HG02840 (cell line): ENCODE data around the gene ITK.
"Not testable (repeated sequence)": the region's sequence is repeated elsewhere in the genome, so short reads cannot be mapped to it uniquely, and the experiment has no call there.

ENCODE experiments used
- ATAC-seq: cut with Tn5 transposase; IDR thresholded peaks from one replicate; pipeline ENCODE4 v1.9.1; 2021; ENCODE audit warnings: mild to moderate bottlenecking, moderate library complexity, moderate number of reproducible peaks; ENCODE audit not compliant: unreplicated experiment, low FRiP score

Gene ITK

GRCh38 chr5:157201857-157202256 lies 21.2 kb downstream of the ITK start:
- ATAC-seq = no peak

- no peak for ATAC-seq
Measured at GRCh38 chr5:157203417-157203816, 22.8 kb downstream of the ITK start.

GRCh38 chr5:157204765-157205164 lies 24.1 kb downstream of the ITK start:
- no peak for ATAC-seq

DNA sequence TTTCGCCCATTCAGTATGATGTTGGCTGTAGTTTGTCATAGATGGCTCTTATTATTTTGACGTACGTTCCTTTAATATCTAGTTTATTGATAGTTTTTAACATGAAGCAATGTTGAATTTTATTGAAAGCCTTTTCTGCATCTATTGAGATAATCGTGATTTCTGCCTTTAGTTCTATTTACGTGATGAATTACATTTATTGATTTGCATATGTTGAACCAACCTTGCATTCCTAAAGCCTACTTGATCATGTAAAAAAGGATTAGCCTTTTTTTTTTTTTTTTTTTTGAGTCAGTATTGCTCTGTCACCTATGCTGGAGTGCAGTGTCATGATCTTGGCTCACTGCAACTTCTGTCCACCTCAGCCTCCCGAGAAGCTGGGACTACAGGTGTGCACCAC lies 25.1 kb downstream of the ITK start:
- ATAC-seq = no peak

- ATAC-seq = not testable (repeated sequence)
Measured at GRCh38 chr5:157210652-157211051, 30.0 kb downstream of the ITK start.

- no peak for ATAC-seq
Measured at GRCh38 chr5:157212307-157212706, 31.7 kb downstream of the ITK start.

GRCh38 chr5:157213527-157214243 lies 33.0 kb downstream of the ITK start:
- no peak for ATAC-seq

- no peak for ATAC-seq
Measured at GRCh38 chr5:157214415-157214814, 33.8 kb downstream of the ITK start.

DNA sequence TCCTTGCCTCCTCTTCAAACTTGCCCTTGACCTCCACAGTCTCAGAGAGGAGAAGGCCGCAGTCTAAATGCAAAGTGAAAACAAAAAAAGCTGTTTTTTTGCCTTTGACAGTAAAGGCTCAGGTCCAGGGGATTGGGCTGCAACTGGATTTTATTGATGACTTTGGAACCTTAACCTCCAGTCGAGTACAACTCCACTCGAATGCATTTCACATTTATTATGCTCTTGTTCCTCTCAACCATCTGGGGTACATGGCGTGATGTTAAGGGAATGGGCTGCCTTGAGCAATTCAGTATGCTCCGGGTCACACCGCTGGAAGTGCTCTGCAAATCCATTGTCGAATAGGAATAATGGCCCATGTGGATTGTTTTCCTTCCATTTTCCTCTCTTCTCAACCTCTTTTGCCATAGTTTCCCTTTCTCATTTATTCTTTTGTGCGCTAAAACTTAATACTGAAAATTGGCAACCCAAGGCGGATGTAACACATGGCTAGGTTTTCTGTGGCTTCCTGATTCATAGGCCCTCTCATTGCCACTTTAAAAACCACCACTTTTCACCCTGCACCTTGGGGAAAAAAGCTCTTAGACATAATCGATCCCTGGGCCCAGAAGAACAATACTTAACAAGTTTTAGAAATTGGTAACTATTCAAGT lies 34.3 kb downstream of the ITK start:
- ATAC-seq = no peak

GRCh38 chr5:157215514-157216167 lies 35.0 kb downstream of the ITK start:
- ATAC-seq = no peak

DNA sequence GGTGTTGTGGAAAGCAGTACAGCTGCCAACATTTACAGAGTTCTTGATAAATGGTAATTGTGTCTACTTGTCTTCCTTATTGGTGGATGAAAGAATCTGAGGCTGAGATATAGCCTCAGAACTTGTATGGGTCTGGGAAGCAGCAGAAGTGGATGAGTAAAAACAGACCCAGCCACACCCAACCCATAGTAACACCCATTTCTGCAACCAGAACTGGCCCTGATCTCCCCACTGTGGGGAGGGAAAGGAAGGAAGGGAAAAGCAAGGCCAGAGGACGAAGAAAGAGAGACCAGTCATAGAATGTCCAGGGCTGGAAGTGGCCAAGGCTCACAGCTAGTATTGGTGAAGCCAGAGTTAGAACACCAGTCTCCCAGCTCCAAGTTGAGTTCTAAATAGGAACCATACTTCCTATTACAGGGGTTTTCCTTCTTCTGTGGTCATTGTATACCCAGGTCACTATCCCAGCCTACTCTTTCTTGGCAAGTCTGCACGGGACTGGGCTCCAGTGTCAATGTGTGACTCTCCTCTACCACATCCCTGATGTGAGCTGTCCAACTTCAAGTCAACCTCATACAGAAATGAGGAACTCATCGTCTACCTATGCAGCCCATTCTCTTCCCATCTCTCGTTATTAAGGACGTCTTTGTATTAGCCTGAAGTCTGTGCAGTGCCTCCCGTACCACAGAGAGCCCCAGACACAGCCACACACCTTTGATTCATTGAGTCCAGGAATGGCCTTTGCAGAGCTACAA lies 35.9 kb downstream of the ITK start:
- ATAC-seq = no peak

GRCh38 chr5:157217289-157218024 lies 36.8 kb downstream of the ITK start:
- no peak for ATAC-seq

DNA sequence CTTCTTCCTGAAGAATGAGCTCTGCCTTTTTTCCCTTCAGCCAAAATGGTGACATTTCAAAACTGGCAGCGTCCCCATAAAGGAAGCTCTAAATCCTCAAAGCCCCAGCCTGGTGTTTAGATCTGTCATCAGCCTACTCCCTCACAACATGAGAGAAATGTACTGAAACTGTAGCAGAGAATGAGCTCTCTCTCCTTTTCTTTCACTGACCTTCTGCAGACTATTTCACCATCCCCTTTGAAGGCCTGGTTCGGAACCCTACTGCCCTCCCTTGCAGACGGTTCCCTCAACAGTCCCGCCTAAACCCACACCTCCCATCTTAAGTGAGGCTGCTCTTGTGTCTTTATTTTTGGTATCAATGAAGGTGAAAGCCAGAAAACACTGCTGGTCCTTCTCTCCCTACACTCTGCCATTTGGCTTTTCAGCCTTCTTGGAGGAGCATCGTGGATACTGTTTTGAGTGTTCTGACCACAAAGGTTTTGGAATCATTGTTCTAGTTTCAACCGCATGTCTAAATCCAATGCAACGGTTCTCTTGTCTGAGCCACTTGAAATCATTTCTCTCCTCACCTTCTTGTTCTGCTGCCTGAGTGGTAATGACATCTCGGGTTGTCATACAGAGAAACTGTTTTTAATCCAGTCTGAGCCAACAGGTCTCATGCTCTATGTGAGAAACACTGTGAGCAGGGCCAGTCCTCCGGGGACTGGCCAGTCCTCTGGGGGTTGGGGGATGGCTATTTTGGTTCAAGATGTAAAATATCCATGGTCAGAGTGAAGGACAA lies 39.0 kb downstream of the ITK start:
- peak; percentile 53 for ATAC-seq

GRCh38 chr5:157221959-157222358 lies 41.3 kb downstream of the ITK start:
- ATAC-seq = no peak

DNA sequence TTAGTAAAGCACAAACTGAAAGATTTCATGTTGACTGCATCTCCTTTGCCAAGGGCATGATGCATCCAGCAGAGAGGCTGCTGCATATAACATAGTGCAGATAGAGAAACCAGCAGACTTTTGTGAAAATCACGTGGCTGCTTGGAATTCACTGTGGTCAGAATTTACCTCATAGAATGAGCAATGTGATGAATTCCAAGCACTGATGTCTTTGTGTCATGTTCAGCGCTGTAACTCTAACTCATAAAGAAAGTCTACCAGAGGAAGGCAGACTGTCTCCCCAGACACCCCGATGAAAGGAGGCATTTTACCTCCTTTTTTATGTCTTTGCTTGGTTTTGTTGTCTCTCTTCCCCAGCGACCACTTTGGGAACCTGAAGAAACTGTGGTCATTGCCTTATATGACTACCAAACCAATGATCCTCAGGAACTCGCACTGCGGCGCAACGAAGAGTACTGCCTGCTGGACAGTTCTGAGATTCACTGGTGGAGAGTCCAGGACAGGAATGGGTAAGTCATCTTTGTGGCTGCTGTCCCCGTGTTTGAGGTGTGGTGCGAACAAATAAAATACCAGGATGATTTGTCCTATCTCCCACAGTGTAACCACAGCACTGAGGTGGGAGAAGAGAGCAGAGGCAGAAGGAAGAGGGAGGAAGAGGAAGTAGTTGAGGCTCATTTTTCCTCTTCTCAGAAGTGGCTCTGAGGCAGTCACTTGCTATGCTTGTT lies 42.0 kb downstream of the ITK start:
- no peak for ATAC-seq

DNA sequence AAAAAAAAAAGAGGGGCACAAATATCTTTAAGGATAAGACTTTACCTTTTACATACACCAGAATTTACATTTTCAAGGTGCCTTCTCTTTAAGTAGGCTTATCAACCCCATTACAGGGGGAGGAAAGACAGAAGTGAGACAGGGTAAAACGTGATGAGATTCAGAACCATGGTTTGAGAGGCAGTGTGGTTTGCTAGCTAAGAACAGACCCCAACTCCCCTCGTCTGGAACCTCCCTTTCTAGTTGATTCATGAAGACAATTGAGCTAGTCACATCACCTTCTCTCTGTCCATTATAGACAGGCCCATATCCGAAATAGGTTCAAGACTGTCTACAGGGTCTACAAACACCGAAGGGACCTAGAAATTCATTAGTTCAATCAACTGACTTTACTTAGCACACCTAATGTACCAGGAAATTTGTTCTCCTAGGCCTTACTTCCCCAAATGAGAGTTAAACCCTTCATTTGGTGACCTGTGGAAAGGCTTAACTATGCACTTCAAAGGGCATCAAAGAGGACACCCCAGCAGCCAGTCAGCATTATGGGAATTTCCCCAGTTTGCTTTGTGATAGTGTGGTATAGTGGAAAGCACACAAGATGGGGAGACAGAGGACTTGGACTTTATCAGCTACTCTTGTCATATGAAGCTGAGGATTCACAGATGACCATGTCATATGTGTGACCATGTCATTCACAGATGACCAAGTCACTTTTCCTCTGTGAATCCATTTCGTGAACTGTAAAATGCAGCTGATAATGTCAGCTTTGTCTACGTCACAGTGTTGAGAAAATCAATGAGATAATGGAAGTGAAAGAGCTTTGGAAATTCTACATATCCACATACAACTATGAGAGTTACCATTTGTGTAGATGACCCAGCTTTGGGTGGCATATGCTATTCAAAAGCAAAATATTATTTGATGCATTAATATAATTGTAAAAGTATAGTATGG lies 45.1 kb downstream of the ITK start:
- ATAC-seq = no peak

DNA sequence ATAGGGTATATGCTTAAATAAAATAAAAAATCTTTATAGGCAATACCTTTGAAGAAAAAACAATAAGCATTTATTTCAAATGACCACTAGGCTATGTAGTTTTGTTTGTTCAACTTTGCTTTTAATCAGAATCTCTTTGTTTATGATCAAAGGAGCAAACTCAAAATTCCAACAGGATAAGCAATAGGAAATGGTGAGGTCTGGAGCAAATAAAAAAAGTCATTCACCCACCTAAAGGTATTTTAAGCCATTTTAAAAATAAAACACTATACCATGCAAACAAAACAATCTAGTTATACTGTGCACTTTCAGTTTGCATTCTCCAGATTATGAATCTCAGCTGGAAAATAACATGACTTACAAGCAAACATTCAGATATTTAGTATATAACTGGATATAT lies 50.0 kb downstream of the ITK start:
- ATAC-seq = no peak

DNA sequence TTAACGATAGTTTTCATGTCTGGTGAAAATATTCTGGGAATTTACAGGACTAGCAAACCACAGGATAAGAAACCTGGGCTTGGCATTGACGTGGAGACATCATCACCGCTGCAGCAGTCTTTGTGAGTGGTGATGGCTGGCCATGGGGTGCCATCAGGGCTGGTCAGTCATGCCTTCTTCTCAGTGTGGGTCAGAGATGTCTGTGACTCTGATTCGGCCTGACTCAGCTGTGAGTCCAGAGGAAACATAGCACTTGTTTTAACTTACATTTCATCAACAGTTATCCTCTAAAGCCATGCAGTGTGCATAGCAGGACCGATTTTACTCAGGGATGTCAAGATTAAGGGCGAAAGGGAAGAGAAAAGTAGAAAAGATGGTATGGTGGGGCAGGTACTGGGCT lies 52.1 kb downstream of the ITK start:
- ATAC-seq = no peak
